Measurements from ENCODE around the gene PARP2. TPM values are rescaled to one million over a fixed set of nuclear protein-coding genes. Genes with fewer than 3 reads are reported as not detected.

The PARP2 gene
- total and polyA plus RNA-seq, 9 of the 15 experiments (the other 6 are each of a cell fraction or from before 2014, with no cell fraction given): 19.7 to 50.5 (median 29.9) TPM

- H3K27ac ChIP-seq (ENCODE audit: extremely low read depth, low read depth, low read length): no peak overlapping the region
- in situ Hi-C loops (cut with MboI): no loop called here
- no peak for DNase-seq (ENCODE audit: extremely low read depth in 1 of 4, low spot score in 3 of 4)
- no peak overlapping the region for H3K9ac ChIP-seq (ENCODE audit: insufficient read depth in 1 of 2, low read depth in 2 of 2, low read length in 2 of 2)
- no peak overlapping the region for H3K4me2 ChIP-seq (ENCODE audit: insufficient read depth, low read length)
- no peak overlapping the region for H2AFZ ChIP-seq (ENCODE audit: low read depth, low read length)
- ATAC-seq: no peak
- intact Hi-C loops (cut with micrococcal nuclease): no loop called here
- H3K9me1 ChIP-seq (ENCODE audit: control insufficient read depth, insufficient read depth, low read length): peaks cover 3% of the 10 kb centered on the region
- H3K27me3 ChIP-seq (ENCODE audit: control insufficient read depth in 2 of 2, insufficient read depth in 2 of 2, low read length in 2 of 2): no peaks in the 10 kb centered on the region
- no peaks in the 10 kb centered on the region; a peak in 1 of 5 replicates for H3K4me1 ChIP-seq (replicated peaks in 1 of 2; ENCODE audit: control insufficient read depth in 2 of 2, insufficient read depth in 2 of 2, low read length in 2 of 2)
- H3K36me3 ChIP-seq (ENCODE audit: control insufficient read depth, insufficient read depth, low read length): peaks cover 17% of the 10 kb centered on the region; the same call in 2 of the 3 replicates
- H4K20me1 ChIP-seq (replicated peaks; ENCODE audit: control insufficient read depth, insufficient read depth, low read length): no peaks in the 10 kb centered on the region
- BruUV-seq (replicated peaks): no TSS peak
- CTCF ChIA-PET (ENCODE audit: low intra/inter-chr PET ratio): no interaction called here
- 65% methylated on average over 7 of the region's 10 CpGs for WGBS (ENCODE audit: insufficient coverage, low coverage, missing lambda C conversion rate)
- H3K79me2 ChIP-seq (ENCODE audit: control insufficient read depth, insufficient read depth, low read length): no peaks in the 10 kb centered on the region
- FAIRE-seq: no peak
- TF ChIP-seq JUNB (CRISPR knock-in tag; conservative IDR thresholded peaks at IDR 0.05) (0 out of 2 replicates have a peak, but pooled peaks have one; percentile 42), MEF2A (IDR thresholded peaks at IDR 0.05; ENCODE audit: control insufficient read depth, low read depth, low read length) (peak; percentile 3; the same call in 1 of the 2 replicates), HINFP (tag; conservative IDR thresholded peaks at IDR 0.05; ENCODE audit: low read depth) (no peak), SP2 (IDR thresholded peaks at IDR 0.05; ENCODE audit: extremely low read depth, low read depth, low read length, poor library complexity, severe bottlenecking) (no peak), FOSL1 (tag; conservative IDR thresholded peaks at IDR 0.05) (peak; percentile 65)
- TF ChIP-seq, protein P1, sequence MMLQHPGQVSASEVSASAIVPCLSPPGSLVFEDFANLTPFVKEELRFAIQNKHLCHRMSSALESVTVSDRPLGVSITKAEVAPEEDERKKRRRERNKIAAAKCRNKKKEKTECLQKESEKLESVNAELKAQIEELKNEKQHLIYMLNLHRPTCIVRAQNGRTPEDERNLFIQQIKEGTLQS (IDR thresholded peaks at IDR 0.05): peak; percentile 42; the same call in 1 of the 2 replicates
- TF ChIP-seq, protein P1 (CRISPR knock-in tag; conservative IDR thresholded peaks at IDR 0.05): no peak
- H3K4me3 ChIP-seq: no peak overlapping the region
- POLR2A ChIA-PET: no interaction called here
- no peaks in the 10 kb centered on the region for H3K9me3 ChIP-seq (replicated peaks; ENCODE audit: control insufficient read depth, insufficient read depth, low read depth, low read length)
These were observed 57.6 kb downstream of the PARP2 start for GRCh38 chr14:20400965-20401593.

All from K562 (cell line).